ENCODE data around the gene TIMM10.

Gene TIMM10

DNA sequence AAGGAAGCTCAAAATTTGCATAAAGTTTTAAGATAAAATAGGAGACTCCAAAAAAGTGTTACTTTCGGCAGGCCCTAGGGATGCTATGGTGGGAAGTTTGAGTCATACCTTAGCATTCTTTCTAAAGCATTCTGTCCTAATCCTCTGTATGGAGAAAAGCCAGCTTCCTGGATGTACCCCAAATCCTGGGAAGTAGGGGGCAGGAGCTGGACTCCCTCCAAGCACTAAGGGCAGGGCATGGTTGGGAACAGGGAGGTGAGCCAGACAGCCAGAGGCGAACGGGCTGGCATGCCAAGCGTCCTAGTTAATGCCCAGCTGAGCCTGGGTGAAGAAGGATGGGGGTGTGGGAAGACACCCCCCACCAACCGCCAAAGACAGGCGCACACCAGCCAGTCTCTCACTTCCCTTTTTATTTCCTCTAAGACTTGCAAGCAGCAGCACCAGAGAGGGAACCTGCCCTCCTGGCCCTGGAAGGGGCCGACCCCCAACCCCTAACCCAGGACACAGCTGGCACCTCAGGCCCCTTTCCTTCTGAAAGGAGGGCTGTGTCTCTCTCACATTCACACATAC lies 46.3 kb downstream of the TIMM10 start:
- peak in 3 of 56 donors; percentile 9 to 12 (median 10) for DNase-seq

DNA sequence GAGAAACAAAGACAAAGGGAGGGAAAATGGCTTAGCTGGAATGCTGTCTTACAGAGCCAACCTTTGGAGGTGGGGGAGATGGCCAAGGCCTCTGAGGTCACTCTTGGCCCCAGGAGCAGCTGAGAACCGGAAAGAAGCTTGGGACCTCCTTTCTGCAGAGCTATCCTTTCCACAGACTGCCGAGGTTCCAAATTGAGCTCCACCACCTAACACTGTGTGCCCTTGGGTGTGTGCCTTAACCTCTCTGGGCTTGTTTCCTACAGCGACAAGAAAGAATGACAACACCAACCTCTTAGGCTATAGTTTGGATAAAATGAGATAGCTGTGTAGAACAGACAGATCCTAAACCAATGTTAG lies 47.0 kb downstream of the TIMM10 start:
- DNase-seq, result no peak

DNA sequence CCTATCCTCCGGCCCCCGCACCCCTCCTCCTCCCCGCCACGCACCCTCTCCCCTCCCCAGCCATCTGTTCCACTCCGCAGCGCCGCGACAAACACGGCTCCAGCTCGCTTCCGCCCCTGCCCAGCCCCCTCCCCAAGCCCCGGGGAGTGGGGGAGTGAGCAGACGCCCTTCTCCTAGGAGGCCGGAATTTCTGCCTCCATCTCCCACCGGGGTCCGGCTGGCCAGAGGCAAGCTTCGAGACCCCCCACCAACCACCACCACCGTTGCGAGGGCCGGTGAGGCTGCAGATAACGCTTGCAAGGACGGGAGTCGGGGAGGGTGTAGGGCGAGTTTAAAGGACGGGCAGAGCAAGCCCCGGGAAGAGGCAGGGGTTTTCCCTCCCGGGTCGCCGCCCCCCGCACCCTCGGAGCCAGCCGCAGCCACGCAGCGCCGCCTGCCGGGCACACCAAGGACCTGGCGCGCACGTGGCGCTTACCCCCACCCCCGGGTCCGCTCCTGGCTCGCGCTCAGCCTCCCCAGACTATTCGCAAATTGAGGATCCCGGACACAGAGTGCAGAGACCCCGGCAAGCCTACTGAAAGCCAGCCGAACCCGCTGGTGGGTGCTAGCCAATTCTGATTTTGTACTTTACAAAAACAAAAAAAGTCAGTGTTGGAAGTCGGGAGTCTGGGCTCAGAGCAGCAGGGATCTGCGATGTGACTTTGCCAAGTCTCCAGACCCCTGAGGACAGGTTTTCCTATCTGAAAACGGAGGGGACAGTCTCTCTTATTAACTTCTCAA lies 47.6 kb downstream of the TIMM10 start:
- peak in 6 of 56 donors; percentile 5 to 60 (median 16) for DNase-seq

DNA sequence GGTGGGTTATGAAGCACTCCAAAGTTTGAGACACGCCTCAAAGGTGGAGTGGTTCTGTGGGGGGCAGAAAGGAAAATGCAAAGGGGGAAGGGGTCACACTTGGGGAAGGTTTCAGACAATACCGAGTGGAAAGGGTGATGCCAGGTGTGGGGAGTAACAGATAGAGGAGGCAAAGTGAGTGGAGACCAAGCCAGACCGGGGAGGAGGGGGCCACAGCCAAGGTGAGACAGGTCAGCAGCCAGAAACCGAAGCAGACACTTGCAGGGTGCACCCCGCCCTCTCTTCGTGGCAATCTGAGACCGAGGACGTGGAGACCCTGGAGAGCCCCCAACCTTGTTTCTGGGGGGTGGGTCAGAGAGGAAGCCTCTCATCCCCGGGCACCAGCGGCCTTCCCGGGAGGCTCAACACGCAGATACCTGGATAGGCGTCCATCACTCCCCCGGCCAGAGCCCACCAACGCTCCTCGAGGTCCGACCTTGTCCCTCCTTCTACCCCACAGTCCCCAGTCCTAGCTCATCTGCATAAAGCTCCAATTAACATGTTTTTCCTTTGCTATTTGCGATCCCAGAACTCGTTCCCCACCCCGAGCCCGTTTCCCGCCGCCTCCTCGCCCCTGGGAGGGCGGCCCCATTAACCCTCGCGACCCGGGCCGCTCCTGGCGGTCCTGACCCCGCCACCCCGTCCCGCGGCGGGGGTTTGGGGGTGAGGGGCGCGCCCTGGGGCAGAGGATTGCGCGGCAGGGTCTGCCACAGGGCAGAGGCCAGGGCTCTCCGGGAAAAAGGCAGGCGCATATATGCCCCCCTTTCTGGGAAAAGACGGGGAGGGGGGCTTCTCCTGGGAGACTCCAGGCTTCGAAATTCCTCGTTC lies 48.4 kb downstream of the TIMM10 start:
- DNase-seq, result no peak

DNA sequence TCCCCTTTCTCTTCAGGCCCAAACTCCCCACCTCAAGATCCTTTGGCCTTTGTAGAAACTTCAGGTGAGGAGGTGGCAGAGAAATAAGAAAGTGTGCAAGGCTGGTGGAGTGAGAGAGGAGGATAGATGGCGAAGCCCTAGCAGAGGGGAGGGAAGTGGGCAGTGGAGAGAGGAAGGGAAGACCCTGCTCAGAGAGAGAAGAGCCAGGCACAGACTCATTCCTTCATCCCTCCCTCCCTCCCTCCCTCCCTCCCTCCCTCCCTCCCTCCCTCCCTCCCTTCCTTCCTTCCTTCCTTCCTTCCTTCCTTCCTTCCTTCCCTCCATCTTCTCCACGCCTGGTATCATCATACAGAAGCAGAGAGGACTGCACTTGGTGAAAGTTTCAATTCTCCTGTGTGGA lies 49.2 kb downstream of the TIMM10 start:
- no peak for DNase-seq

DNA sequence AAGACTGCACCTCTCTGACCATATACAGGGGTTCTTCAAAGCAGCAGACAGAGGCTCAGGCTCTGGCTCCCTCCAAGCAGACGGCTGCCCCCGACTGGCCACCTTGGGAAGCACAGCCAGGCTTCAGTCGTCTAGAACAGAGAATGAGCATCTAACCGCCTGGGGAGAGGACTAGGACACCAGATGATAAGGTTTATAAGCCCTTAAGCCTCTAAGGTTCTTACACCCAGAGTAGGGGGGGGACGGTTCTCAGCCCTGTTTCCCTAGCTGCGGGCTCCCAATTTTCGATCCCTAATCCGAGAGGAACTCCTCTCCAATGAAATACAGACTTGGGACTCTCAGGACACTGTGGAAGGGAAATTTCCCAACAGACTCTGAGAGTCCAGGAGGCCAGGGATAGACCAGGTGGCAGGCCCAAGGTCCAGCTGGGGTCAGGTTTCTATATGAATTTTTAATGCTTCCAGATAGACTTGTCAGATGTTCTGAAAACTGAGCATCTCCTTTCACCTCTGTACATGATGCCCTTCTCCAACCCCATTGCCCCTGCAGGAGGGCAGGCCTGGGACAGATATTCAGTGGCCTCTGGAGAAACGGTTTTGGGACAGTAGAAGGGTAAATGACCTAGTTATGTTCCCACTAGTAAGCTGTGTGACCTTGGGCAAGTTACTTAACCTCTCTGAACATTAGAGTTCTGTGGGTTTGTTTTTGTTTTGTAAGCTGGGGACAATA lies 50.0 kb downstream of the TIMM10 start:
- peak in 20 of 56 donors; percentile 3 to 63 (median 24) for DNase-seq

DNA sequence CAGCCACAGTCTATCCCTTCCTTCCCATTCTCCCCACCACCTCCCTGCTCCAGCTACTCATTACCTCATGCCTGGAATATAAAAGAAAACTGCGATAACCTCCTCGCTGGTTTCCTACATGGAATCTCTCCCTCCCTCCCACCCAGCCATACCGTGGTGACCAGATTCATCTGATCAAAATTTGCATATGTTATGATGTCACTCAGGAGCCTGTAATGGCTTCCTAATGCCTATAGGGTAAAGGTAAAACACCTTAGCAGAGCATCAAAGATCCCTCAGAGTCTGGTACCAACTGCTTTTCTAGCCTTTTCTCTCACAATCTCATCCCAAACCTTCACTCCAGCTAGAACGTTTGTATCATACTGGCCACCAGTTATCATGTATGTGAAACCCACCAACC lies 50.6 kb downstream of the TIMM10 start:
- no peak for DNase-seq

DNA sequence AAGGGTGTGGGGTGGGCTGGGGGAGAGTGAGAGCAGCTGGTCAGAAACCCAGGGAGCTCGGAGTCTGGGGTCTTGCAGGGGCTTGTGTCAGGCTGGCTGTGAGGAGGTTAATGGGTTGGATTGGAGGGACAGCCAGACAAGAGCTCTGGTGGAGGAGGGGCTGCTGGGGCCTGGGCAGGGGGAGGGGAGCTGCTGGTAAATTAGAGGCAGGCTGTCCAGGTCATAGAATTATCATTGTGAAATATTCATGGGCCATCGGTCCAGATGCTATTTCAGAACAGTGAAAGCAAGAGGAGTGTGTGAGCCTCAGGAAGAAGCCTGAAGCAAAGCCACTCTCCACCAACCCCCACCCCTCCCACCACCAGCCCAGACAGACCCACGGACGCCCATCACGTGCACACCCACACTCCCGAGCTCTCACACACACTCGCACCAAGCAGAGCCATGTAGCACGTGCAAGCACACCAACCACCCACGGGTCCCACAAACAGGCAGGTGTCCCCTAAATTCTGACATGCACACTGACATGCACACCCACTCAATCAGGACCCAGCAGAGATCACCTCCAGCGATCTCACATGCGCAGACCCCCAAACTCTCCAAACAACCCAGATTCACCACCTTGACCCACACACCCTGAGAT lies 51.4 kb downstream of the TIMM10 start:
- no peak for DNase-seq

All from nucleus accumbens (tissue), 56 donors.